GM18858 (cell line): ENCODE results near the gene GAL.
"Not testable (repeated sequence)": the region's sequence is repeated elsewhere in the genome, so short reads cannot be mapped to it uniquely, and the experiment has no call there.

ENCODE experiments used
- ATAC-seq: cut with Tn5 transposase; IDR thresholded peaks from one replicate; pipeline ENCODE4 v1.9.1; 2021; ENCODE audit not compliant: unreplicated experiment

GAL gene

GRCh38 chr11:68684385-68685356 is at the start of gene GAL:
Gene GAL, plus strand, starts transcription at chr11:68684544. Its CDS starts 380 bp downstream, at chr11:68684924.
- ATAC-seq = no peak

- not testable (repeated sequence) for ATAC-seq
Measured at GRCh38 chr11:68634606-68635005, 49.7 kb upstream of the GAL start.

DNA sequence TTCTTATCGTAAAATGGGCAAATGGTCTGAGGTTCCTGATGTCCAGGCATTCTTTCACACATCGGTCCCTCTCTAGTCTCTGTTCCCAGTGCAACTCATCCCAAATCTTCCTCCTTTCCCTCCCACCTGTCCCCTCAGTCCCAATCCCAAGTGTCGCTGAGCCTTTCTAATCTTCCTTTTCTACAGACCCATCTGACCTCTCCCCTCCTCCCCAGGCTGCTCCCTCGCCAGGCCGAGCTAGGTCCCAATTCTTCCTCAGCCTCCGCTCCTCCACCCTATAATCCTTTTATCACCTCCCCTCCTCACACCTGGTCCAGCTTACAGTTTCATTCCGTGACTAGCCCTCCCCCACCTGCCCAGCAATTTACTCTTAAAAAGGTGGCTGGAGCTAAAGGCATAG is 49.2 kb upstream of the GAL start:
- not testable (repeated sequence) for ATAC-seq

DNA sequence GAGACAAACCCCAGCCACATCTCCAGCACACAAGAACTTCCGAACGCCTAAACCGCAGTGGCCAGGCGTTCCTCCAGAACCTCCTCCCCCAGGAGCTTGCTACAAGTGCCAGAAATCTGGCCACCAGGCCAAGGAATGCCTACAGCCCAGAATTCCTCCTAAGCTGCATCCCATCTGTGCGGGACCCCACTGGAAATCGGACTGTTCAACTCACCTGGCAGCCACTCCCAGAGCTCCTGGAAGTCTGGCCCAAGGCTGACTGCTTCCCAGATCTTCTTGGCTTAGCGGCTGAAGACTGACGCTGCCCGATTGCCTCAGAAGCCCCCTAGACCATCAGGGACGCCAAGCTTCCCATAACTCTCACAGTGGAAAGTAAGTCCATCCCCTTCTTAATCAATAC is 48.5 kb upstream of the GAL start:
- not testable (repeated sequence) for ATAC-seq

GRCh38 chr11:68639322-68639721 is 45.0 kb upstream of the GAL start:
- not testable (repeated sequence) for ATAC-seq

- no peak for ATAC-seq
Measured at GRCh38 chr11:68641880-68642279, 42.5 kb upstream of the GAL start.

- ATAC-seq = no peak
Measured at GRCh38 chr11:68643585-68643984, 40.8 kb upstream of the GAL start.

- no peak for ATAC-seq
Measured at GRCh38 chr11:68646832-68647231, 37.5 kb upstream of the GAL start.

GRCh38 chr11:68649851-68650555 is 34.3 kb upstream of the GAL start:
- ATAC-seq = no peak

GRCh38 chr11:68650801-68651200 is 33.5 kb upstream of the GAL start:
- no peak for ATAC-seq

- no peak for ATAC-seq
Measured at GRCh38 chr11:68651208-68651984, 32.9 kb upstream of the GAL start.

- ATAC-seq = no peak
Measured at GRCh38 chr11:68651985-68652682, 32.2 kb upstream of the GAL start.

GRCh38 chr11:68652683-68653156 is 31.6 kb upstream of the GAL start:
- ATAC-seq = no peak

DNA sequence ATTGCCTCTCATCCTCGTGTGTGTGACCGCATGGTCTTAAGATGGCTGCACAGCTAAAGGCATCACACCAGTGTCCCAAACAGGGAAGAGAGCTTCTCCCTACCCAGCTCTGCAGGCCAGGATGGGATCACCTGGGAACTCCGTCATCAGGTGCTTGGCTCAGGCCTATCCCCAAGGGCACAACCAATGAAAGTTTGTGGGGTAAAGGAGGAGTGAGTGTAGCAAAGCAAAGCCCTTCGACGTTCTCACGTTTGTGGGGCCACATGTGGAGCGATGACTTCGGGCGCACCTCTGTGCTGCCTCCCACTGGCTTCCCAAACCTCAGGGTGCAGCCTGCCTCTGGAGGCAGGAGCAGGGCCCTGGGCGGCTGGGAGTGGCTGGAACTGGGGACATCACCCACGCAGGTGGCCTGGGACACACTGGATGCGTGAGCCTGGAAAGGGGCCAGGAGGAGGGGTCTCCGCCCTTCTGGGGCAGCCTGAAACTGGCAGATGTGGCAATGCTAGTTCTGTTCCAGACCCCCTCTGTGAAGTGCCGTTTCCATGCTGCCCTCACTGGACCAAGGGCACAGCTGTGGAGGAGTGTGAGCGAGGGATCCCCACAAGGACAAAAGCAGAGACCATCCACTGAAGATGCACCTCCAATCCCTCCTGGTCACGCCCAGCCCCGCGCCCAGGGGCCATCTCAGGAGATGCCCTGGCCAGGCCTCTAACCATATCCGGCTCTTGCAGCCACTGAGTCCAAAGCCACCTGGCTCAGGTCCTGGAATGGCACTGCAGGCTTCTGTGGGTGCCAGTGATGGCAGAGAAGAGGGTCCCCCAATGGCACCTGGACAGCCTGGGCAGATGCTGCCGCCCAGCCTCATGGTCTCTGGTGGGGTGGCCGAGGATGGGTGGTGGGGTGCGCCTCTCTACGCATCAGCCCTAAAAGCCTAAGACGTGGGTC is 30.6 kb upstream of the GAL start:
- no peak for ATAC-seq

DNA sequence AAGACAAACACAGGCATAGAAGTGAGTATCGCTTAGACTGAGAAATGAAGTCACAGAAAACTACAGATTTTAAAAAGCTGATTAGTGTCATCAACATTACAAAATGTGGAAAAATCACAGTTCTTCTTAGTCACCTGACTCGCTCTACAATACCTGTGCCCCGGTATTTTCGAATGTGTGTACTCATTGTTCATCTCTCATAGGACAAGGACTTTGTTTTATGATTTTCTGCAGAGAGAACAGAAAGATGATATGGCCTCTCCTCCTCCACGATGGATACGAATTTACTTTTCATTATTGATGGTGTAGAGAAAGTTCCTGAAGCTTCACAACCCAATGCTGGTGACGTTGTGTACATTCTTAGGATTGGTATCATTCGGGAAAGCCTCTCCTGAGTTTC is 29.4 kb upstream of the GAL start:
- ATAC-seq = no peak

GRCh38 chr11:68655406-68655805 is 28.9 kb upstream of the GAL start:
- ATAC-seq = no peak

- no peak for ATAC-seq
Measured at GRCh38 chr11:68655806-68656205, 28.5 kb upstream of the GAL start.

DNA sequence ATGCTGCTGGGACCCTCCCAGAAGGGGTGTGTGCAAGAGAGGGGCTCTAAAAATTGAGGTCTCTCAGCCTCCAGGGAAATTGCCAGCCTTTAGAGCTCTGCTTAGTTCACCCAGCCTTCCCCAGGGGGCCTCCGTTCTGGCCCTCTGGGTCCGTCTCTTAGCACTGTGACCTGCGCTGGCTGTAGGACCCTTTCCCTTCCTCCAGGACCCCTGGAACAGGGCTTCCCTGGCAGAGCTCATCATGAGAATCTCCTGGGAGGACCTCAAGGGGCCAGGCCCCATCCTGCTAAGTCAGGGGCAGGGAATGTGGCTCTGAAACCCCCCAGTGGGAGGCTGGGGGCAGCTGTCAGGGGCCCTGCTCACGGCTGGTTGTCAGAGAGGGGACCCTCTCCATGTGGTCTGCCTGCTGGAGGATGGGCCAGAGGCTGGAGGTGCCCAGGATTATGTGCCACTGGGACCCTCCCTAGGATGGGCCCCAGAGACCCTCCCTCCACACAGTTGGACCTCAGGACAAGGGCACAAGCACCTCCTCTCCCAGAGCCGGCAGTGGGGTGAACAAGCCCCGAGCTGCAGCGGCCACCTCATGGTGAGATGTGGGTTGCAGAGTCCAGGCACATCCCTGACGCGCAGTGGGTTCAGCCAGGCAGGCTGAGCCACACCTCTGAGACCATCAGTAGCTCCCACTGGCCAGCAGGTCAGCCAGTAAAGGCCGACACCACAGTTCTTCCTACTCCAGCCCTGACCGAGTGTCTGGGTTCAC is 27.1 kb upstream of the GAL start:
- ATAC-seq = no peak

DNA sequence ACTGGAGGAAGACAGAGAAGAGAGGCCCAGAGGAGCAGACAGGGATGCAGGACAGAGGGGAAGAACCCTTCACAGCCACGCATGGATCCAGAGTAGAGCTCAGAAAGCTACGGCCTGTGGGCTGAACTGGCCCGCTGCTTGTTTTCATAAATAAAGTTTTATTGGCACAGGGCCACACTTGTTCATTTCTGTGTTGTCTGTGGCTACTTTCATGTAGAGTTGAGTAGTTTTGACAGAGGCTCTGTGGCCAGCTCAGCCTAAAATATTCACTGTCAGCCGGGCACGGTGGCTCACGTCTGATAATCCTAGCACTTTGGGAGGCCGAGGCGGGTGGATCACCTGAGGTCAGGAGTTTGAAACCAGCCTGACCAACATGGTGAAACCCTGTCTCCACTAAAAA is 26.2 kb upstream of the GAL start:
- ATAC-seq = no peak
